NCI-H2081 treated with DMSO at 0.1 percent for 48 hours (cell line): ENCODE results near the gene WAC.

Experiments
- DNase-seq: peaks from one replicate; lab custom pipeline; 2025; lab: John Stamatoyannopoulos, UW

WAC gene

DNA sequence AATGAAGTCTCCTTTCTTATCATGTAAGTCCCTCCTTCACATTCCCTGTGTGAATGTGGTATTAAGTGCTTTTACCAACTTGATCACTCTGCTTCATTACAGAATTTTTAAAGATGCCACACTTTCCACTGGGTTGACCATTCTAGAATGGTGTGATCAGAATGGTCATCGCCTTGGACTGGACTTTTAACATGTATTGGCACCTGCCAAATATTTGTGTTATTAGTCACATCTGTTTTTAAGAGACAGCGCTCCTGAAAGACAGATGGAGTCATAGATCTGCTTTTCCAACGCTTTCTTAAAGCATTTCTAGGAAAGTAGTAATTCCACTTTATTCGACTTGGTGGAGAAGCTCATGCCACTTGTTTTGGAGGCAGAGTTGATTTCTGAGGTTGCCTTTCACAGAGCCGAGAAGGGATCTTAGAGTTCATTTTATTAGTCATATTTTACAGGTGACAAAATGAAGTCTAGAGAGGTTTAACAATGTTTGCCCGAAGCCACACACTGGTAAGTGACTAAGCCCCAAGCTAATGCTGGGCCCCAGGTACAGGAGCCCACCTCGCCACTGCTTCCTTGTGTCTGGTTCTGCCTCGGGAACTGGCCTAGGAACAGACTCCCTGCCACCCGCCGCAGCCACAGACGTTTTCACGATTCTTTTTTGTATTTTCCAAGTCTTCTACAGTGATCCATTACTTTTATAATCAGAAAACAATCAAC is 134.0 kb downstream of the WAC start:
- no peak for DNase-seq

DNA sequence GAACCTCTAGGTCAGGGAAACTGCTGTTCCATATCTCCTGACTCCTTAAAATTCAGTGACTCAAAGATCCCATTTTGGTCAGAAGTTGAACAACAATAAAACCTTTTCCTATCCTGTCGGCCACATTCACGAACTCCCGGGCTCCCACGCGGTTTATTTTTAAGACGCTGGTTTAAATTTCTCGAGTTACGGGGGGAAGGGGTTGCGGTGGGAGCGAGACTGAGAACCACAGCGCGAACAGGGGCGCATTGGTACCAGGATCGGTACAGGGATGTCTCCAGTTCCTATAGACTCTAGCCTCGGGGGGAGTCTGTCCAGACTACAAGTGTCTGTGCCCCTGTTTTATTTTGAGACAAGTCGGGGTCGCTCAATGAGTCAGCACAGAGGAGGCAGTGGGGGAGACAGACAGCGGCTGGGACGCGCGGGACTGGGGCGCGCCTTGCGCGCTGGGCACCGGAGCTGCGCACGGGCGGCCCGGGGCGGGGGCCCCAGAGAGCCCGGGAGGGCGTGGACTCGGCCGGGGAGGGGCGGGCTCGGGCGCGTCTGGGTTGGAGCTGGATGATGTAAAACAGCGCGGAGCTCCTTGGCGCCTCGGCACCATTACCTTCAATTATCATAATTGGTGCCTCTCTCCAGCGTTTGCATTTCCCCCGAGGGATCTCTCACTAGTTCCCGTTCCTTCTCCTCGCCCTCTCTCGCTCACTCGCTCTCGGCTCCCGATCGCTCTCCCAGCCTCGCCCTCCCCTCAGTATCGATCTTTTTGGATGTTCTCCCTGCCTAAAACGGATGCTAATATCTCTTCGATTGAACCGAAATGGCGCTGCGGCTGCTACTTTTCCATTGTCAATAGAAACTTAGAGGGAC is 135.7 kb downstream of the WAC start:
- no peak for DNase-seq

- no peak for DNase-seq
Observed at GRCh38 chr10:28669227-28670173, 136.6 kb downstream of the WAC start.
